ENCODE data around the gene APOBEC3G.

Gene APOBEC3G

DNA sequence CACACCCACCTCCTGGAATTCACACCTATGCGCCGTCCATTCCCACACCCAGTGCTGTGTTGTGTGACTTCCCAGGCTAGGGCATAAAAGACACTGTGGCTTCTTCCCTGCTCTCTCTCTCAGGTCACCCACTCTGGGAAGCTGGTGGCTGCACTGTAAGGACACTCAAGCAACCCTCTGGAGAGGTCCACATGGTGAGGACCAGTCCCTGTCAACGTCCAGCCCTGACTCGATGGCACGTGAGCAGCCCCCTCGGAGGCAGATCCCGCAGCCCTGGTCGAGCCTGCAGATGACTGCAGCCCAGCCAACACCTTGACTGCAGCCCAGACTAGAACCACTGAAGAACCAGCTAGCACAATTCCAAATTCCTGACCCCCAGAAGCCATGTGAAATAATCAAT, 59.2 kb downstream of the APOBEC3G start:
- no peak for DNase-seq (ENCODE audit: extremely low read depth, low read depth)
- TF ChIP-seq, protein P1, sequence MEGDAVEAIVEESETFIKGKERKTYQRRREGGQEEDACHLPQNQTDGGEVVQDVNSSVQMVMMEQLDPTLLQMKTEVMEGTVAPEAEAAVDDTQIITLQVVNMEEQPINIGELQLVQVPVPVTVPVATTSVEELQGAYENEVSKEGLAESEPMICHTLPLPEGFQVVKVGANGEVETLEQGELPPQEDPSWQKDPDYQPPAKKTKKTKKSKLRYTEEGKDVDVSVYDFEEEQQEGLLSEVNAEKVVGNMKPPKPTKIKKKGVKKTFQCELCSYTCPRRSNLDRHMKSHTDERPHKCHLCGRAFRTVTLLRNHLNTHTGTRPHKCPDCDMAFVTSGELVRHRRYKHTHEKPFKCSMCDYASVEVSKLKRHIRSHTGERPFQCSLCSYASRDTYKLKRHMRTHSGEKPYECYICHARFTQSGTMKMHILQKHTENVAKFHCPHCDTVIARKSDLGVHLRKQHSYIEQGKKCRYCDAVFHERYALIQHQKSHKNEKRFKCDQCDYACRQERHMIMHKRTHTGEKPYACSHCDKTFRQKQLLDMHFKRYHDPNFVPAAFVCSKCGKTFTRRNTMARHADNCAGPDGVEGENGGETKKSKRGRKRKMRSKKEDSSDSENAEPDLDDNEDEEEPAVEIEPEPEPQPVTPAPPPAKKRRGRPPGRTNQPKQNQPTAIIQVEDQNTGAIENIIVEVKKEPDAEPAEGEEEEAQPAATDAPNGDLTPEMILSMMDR (IDR thresholded peaks at IDR 0.05; ENCODE audit: low read depth, low read length): no peak

All from AG09319 (cell line).